CD4-positive, alpha-beta T cell treated with Interferon alpha-2 for 1 hour (primary cell): Measurements from ENCODE around the gene BAG5.
A peak's percentile ranks its signal among the peaks of the same experiment; 100 is the strongest.
"Not testable (repeated sequence)": the region's sequence is repeated elsewhere in the genome, so short reads cannot be mapped to it uniquely, and the experiment has no call there.

ENCODE experiments used
- DNase-seq, 2 donors: peaks; one replicate each; pipeline ENCODE4 v3.0.0-alpha.2; 2020 to 2022

Gene BAG5

GRCh38 chr14:103521951-103522563 lies 40.4 kb downstream of the BAG5 start:
- peak in 1 of 2 donors; percentile 24 for DNase-seq

DNA sequence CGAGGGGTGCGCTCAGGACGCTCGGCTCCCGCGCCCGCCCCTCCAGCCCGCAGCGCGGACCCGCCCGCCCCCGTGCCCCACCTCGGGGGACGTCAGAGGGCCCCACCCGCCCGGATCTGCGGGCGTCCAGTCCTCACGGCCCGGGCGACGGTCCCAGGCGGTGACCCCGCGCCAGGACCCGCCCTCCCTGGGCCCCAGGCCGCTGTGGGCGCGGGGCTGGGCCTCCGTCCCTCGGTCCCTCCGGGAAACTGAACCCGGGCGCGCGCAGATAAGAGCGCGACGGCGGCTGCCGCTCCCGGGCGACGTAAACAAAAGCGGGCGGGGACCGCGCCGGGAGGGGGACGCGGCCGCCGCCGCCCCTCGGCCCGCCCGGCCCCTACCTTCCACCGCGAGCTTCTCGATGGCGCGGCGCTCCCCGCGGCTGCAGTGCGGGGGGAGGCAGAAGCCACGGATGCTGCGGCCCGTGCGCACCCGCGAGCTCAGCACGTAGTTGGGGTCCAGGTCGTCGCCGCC lies 41.0 kb downstream of the BAG5 start:
- peak in 1 of 2 donors; percentile 33 for DNase-seq

DNA sequence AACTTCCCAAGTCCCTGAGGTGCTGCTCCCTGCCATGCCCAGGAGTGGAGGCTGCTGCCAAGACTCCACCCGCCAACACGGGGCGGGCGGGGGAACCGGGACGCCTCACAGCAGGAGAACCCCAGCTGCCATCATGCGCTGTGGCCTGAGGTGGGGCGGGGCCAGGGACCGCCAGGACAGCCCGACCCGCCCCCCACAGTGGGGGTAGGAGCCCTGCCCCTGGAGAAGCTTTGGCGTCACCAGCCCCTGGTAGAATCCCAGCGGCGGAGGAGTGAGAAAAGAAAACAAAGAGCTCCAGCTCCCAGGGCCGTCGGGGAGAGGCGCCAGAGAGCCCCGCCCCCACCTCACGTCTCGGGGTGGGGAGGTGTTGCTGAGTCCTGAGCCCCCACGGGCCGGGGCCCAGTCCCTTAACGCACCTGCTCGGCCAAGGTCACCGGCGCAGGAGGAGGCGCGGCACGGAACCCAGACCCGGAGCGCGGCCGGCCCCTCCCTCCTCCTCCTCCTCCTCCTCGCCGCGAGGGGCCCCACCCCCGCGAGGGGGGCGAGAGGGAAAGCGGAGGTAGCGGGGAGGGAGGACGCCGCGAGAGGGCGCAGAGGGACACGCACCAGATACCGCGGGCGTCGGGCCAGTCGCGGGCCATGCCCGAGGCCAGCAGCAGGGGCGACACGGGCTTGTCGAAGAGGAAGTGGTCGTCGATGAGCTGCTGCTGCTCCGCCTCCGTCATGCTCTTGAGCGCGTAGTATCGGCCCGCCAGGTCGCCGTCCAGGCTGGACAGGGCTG lies 41.6 kb downstream of the BAG5 start:
- DNase-seq: peak; percentile 75 to 83

DNA sequence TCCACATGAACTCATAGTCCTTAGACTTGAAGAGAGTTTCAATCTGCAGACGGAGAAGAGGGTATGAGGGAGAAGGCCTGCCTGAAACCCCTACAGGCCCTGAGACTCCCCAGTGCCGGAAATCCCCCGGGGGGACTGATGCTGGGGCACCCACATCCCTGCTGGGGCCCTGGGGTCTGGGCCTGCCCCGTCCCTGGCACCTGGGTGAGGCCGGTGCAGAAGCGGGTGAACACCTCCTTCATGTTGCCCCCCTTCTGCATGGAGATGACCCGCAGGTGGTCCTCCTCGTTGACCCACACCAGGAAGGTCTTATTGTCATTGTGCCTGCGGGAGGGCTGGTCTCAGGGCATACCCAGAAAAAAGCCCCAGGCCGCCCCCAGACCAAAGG lies 42.2 kb downstream of the BAG5 start:
- no peak for DNase-seq

GRCh38 chr14:103519837-103520212 lies 42.6 kb downstream of the BAG5 start:
- DNase-seq: no peak

DNA sequence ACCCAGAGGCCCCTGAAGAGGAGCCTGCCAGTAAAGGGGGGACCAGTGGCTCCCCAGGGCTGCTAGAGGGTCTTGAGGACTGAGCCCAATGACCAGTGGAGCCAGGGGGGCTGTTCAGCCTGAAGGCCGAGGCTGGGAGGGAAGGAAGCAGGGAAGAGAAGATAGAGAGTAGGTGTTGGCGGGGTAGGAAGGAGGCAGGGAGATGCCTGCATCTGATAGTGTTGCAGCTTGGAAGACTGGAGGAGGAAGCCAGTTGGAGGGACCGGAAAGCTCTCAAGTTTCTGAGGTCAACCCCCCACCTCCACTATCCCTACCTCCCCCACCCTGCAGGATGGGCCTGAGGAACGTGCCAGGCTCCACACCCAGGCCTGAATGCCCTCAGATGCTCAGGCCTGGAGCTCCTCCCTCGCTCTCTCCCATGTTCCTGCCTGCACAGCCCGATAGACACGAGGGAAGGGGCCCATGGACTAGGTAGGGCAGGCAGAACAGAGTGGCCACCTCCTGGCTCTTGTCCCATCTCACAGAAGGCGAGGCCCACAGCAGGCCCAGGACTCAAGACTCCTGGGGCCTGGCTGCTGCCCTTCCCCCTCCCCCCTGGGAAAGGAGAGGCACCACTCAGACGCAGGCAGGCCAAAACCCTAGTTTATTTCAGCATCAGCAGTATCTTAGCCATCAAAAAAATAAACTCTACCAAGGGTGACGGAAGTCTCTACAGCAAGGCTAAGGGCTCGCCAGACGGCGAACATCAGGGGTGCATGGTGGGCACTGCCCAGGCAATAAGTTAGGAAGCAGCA lies 43.2 kb downstream of the BAG5 start:
- no peak for DNase-seq

DNA sequence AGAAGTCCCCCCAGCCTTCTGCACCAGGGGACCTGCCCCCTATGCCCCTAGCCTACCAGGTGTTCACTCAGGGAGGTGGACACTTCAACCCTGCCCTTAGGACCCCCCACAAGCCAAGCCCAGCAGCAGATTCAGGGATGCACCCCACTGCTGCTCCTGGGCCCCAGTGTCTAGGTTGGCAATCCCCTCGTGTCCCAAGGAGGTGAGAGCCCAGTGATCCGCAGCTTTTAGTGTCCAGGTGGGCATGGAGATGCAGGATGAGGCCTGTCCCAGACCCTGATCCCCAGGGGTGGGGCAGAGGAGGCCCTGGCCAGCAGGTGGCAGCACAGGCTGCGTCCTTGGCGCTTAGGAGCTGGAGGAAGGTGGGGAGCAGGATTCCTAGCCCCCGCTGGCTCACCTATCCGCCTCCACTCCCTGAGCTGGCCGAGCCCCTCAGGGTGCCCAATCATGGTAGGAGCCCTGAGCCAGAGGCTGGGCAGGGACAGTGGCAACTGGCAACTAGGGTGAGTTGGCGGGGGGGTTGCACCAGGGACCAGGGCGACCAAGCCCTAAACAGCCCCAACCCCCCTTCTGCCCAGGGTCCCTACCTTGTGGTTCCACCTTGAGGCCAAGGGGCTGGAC lies 43.9 kb downstream of the BAG5 start:
- peak; percentile 43 to 64 for DNase-seq

DNA sequence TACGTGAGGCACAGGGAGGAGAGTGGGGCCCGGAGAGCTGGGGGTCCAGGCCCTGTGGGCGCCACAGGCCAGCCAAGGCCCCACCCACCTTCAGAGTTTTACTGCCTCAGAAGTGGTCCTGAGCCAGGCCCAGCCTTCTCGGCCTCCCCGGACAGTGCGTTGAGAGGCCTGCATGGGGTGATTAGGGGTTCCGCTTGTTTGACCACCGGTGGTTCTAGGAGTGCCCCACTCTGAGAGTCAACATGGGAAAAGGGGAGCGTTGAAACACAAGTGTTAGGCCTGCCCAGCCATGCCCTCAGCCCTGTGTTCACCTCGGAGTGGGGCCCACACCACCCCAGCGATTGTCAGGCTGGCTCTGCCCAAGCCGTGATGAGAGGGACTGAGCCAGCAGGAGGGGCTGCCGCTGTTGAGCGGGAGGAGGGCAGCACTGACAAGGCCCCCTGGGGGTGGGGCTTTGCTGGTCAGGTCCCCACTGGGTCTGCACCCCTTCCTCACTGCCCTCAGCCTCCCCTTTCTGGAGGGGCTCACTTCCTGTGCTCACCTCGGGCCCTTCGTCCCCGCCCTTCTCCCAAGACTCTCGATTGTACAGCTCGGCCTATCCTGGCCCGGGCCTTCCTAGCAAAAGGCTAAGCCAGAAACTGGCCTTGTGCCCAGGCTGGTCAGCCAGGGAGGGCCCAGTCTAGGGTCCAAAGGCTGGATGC lies 44.6 kb downstream of the BAG5 start:
- DNase-seq: no peak

DNA sequence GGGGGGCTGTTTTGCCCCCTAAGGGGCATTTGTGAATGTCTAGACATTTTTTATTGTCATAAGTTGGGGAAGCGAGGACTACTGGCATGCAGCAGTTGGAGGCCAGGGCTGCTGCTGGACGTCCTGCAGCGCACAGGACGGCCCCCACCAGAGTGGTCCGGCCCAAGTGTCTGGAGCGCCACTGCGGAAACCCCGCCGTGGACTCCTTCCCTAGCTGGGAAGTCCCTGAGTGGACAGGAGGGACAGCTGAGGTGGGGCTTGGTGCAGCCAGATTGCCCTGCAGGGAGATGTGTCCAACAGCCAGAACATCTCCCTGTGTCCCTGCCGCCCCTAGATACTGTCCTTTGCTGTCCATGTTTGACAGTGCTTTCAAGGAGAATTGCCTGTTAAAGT lies 45.3 kb downstream of the BAG5 start:
- DNase-seq: no peak

DNA sequence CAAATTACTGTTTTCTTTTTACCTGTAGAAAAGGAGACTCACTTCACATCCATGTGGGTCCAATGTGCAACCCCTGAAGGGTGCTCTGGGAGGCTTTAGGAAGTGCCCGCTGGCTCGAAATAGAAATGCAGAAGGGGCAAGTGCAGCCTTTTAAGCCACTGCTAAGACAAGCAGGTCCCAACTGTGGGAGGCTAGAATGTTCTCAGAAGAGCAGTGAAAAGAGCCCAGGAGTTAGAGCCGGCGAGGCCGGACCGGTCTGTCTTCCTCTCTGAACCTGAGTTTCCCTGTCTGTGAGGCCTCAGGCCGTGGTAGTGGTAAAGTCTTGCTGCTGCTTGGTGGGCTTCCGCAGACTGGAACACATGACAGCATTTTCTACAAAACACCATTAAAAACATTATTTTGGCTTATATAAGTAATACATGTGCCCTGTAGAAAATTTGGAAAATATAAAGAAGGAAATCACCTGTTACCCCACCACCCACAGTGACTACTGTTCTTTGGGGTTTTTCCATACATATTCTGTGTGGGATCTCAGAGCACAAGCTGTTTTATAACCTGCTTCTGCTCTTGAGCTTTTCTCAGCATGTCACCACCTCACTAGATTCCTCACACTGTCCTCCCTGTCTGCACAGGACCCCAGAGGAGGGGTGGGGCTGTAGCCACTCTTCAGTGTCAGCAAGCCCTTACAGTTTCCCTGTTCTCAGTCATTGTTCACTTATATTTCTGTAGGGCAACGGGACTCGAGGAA lies 45.9 kb downstream of the BAG5 start:
- DNase-seq: no peak

GRCh38 chr14:103514596-103515421 lies 47.6 kb downstream of the BAG5 start:
- DNase-seq: no peak

GRCh38 chr14:103512701-103513611 lies 49.5 kb downstream of the BAG5 start:
- DNase-seq: no peak

GRCh38 chr14:103512180-103512579 lies 50.3 kb downstream of the BAG5 start:
- not testable (repeated sequence) for DNase-seq

- no peak for DNase-seq
These were observed 51.4 kb downstream of the BAG5 start for GRCh38 chr14:103510724-103511693.

GRCh38 chr14:103509864-103510723 lies 52.4 kb downstream of the BAG5 start:
- no peak for DNase-seq

DNA sequence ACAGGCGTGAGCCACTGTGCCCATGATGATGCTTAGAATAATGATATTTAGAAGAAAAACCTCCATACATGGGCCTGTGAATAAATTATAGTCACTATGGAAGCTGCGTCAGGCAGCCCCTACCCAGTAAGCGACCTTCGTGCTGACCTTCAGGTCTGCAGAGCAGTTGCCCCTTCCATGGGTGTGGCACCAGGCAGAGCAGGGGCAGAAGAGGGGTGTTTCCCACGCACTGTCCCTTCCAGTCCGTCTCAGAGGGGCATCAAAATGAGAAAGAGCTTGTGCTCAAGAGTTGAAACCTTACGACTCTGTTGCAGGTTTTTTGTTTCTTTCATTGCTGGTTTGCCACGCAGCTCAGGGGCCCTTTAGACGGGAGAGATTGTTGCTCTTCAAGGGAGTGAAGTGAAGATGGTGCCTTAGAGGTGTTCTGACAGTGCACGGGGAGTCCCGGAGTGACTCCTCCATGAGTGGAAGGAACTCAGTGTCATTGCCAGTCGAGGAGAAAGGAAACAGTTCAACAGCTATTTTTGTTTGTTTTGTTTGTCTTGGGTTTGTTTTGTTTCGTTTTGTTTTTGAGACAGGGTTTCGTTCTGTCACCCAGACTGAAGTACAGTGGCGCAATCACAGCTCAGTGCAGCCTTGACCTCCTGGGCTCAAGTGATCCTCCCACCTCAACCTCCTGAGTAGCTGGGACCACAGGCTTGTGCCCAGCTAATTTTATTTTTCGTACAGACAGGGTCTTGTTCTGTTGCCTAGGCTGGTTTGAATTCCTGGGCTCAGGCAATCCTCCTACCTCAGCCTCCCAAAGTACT lies 53.7 kb downstream of the BAG5 start:
- no peak for DNase-seq

DNA sequence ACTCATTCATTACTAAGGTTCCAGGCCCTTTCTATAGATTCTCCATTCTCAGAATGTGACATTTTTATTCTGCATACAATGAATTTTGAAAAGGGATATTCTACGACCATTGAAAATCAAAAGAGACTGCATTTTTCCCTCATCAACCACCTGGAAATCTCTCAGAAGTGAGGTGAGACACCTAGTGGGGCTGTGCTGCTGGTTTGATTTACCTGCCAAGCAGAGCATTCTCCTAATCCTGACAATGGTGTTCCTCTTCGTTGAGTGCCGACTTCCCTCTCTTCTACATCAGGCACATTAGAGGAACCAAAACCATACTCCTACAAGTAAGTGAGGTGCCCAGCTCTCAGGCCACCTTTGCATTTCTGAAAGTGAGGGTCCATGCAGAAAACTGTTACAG lies 54.7 kb downstream of the BAG5 start:
- DNase-seq: no peak
